Vagina (tissue), 2 donors: Measurements from ENCODE around the gene CHMP1B.

Source experiments
- CTCF ChIP-seq, 3 experiments: fragments of 450-650 bp in 2 of 3; fragments of 200-600 bp in 1 of 3; sonication (generic) in 1 of 3; IDR thresholded peaks; one replicate each; pipeline ENCODE4 v1.5.1; 2017 to 2019; ENCODE audit warnings: antibody characterized with exemption in 3 of 3, mild to moderate bottlenecking in 2 of 3, moderate library complexity in 2 of 3
- POLR2A ChIP-seq, 2 donors: fragments of 450-650 bp; IDR thresholded peaks; one replicate each; pipeline ENCODE4 v1.6.1; 2017; ENCODE audit warnings: antibody characterized with exemption in 2 of 2, mild to moderate bottlenecking in 2 of 2, moderate library complexity in 2 of 2
- POLR2AphosphoS5 ChIP-seq, 2 donors: sonication (generic); formaldehyde crosslinking; IDR thresholded peaks; one replicate each; pipeline ENCODE4 v1.9.0; 2017; ENCODE audit warnings: antibody characterized with exemption in 2 of 2, mild to moderate bottlenecking in 2 of 2, low read depth in 1 of 2; ENCODE audit not compliant: insufficient read depth in 1 of 2

- no peak for TF ChIP-seq POLR2AphosphoS5 (IDR thresholded peaks at IDR 0.05; ENCODE audit: insufficient read depth in 1 of 2, low read depth in 1 of 2)
- TF ChIP-seq CTCF (IDR thresholded peaks at IDR 0.05), result no peak
- no peak for TF ChIP-seq POLR2A (IDR thresholded peaks at IDR 0.05)
These were observed 35.4 kb downstream of the CHMP1B start for GRCh38 chr18:11886577-11887110.
